KG1 (cell line): ENCODE data around the gene SMPD2.

ENCODE experiments used
- DNase-seq: peaks from one replicate; lab custom pipeline; 2025; lab: John Stamatoyannopoulos, UW

SMPD2 gene, protein sequence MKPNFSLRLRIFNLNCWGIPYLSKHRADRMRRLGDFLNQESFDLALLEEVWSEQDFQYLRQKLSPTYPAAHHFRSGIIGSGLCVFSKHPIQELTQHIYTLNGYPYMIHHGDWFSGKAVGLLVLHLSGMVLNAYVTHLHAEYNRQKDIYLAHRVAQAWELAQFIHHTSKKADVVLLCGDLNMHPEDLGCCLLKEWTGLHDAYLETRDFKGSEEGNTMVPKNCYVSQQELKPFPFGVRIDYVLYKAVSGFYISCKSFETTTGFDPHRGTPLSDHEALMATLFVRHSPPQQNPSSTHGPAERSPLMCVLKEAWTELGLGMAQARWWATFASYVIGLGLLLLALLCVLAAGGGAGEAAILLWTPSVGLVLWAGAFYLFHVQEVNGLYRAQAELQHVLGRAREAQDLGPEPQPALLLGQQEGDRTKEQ

DNA sequence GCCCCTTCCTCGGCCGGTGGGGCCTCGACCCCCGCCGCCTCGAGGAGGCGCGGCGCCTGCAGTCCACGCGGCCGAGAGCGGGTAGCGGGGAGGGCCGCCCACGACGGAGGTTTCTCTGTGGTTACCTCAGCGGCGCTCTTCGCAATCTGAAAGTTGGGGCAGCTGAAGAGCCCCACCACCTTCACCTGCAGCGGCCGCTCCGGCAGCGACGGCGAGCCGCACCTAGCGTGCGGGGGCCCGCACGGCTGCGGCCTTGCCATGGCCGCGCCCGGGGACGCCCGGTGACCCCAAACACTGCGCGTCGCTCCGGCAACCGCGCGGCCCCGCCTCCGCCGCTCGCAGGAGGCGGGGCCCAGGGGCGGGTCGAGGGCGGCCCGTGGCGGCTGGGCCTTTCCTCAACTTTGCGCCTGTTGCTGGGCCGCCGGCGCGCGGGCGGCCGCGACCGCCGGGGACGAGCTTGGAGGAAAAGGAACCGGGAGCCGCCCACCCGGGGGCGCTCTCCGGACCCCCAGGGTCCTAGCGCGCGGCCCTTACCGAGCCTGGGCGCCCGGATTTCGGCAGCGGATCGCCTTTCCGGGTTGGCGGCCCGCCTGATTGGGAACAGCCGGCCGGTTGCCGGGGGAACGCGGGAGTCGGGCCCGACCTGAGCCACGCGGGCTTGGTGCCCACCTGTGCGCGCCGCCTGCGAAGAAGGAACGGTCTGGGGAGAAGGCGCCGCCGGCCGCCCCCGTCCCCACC lies at the start of gene SMPD2, which contains the start of gene PPIL6:
Gene SMPD2, plus strand, starts transcription at position 394 of the 738 bp plus-strand sequence. CDS start 398 bp downstream, outside the sequence.
Gene PPIL6, minus strand, starts transcription at position 298 of the 738 bp plus-strand sequence. Its CDS starts 38 bp downstream, at position 260.
- peak; percentile 75 for DNase-seq

DNA sequence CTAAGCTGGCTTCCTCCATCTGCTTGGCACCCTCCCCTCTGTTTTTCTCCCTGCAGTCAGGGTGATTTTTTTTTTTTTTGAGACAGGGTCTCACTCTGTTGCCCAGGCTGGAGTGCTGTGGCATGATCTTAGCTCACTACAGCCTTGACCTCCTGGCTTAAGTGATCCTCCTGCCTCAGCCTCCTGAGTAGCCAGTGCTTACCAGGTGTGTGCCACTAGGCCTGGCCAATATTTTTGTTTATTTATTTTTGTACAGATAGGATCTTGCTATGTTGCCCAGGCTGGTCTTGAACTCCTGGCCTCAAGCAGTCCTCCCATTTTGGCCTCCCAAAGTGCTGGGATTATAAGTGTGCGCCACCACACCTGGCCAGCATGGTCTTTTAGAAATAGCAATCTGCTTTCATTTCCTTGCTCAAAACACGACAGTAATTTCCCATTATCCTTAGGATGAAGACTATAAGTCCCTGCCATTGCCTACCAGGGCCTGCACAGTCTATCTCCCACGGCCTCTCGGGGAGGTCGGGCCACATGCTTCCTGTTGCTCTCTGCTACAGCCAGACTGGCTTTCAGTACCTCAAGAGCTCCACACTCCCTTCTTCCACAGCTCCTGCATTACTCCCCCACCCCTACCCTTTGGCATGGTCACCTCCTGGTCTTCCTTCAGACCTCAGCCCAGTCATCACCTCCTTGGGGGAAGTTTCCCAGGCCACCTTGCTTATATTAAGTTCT lies 47.2 kb upstream of the SMPD2 start:
- no peak for DNase-seq

DNA sequence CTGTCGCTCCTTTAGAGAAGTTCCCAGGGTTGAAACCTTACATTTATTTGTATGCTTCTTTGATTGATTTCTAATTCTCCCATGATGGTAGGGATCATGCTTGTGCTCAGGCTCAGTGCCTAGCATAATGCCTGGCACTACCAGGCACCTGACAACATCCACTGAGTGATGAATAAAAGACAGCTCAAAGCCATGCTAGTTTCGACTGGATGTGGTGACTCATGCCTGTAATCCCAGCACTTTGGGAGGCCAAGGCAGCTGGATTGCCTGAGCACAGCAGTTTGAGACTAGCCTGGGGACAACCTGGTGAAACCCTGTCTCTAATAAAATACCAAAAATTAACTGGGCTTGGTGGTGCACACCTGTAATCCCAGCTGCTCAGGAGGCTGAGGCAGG lies 46.6 kb upstream of the SMPD2 start:
- no peak for DNase-seq

DNA sequence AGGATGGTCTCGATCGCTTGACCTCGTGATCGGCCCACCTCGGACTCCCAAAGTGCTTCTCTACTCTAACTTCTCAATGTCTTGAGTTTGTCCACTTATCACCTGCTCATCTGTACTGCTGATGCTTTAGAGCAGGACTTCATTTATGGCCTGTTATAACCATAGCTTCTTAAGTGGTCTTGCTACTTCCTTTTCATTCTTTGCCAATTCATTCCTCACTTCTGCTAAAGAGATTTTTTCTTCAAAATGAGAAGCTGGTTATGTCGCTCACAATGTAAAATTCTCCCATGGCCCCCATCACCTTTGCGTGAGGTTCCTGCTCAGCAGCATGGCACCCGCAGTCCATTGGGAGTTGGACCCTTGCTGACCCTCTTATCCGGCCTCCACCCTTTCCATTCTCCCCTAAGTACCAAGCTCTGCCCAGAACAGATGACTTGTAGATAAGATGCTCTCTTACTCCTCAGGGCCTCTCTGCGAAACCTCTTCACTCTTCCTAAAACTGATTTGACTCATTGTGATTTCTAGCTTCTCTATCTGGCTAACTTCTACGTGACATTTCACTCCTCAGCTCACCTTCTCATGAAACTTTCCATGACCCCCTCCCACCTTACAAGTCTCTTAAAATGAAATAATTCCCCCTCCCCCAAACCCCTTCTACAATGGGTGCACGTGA lies 44.3 kb upstream of the SMPD2 start:
- no peak for DNase-seq

DNA sequence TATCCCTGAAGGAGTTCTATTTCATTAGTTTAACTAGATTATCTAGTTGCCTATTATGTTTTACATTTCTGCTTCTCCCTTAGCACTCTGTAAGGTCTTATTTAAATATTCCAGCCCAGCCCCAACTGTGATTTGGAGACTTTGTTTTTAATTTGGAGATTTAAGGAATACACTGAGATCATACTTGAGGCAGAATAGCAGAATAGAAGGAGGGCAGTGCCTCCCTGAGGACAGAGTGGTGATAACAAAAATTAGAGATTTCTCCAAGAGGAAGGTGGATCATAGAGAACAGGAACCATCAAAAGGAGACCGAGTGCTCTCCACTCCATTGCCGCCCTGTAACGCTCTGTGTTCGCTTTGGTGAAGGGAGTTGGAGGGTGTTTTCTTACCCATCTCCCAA lies 43.5 kb upstream of the SMPD2 start:
- DNase-seq = no peak

DNA sequence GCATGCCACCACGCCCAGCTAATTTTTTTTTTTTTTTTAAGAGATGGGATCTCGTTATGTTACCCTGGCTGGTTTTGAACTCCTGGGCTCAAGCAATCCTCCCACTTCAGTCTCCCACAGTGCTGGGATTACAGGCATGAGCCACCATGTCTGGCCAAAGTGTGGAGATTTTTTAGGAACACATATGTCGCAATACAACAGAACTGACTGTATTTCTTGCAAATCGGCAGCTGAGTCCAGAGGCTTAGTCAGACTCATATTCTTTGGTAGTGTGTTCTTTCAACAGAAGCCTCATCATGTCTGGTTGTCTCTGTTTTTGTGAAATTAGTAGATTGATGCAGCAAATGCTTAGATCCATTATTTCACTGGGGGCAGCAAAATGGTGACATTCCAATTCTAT lies 34.3 kb upstream of the SMPD2 start:
- no peak for DNase-seq

DNA sequence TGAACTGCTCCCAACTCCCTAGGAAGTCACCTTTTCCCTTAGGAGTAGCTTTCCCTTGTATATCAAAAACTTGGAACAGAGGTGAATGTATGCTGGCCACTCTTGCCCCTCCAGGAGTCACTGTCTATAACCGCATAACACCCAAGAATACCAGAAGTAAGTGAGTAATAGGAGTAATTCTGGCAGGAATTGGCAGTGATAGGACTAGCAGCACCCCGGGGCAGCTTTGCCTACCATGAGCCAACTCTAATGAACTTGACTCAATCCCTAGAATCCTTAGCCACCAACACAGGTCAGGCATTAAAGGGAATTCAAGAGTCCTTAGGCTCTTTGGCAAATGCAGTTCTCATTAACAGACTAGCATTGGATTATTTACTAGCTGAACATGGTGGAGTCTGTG lies 29.5 kb upstream of the SMPD2 start:
- DNase-seq = no peak

DNA sequence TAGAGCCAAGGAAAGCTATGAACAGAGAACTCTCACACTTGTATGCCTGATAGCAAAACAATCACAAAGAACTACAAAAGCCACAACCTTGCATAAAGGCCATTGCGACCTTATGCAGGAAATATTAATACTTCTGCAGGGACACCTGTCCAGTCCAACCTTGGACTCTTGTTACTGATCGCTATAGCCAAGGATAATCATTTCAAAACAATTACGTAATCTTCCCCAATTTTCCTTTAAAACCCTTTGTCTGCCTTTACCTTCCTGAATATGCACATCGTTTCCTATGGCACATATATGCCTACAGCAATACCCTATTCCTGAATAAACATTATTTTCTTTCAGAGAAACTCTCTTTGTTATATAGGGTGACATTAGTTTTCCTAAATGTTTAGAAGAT lies 22.9 kb upstream of the SMPD2 start:
- no peak for DNase-seq

DNA sequence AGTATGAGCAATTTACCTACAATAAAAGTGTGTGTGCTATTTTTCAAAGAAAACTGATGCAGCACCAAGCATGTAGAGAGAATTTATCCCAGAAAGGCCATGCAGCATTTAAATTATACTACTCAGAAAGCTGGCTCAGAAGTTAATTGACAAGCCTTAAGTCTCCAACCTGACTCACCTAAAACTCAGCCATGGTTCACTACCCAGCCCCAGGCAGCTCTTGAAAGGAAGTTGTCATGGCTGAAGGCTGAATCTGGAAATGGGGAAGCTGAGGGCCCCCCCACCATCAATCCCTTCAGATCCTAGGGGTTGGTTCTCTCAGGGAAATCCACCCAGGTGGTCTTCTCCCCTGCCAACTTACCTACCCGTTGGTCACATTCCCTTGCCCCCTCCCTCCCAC lies 19.8 kb upstream of the SMPD2 start:
- no peak for DNase-seq

DNA sequence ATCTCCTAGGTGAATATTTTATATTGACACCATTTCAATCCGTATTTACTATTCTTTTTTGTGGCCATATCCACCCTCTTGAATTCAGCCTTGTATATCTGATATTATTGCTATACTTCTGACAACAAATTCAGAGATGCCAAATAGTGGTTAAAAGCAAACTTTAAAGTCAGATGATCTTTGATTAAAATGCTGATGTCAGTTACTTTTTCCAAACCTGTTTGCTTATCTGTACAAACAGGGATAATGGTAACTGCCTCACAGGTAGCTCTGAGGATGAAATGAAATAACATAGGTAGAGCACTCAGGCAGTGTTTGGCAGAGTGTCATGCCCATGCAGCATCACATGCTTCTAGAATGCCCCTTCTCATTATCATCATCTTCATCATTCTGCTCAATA lies 19.3 kb upstream of the SMPD2 start:
- no peak for DNase-seq

DNA sequence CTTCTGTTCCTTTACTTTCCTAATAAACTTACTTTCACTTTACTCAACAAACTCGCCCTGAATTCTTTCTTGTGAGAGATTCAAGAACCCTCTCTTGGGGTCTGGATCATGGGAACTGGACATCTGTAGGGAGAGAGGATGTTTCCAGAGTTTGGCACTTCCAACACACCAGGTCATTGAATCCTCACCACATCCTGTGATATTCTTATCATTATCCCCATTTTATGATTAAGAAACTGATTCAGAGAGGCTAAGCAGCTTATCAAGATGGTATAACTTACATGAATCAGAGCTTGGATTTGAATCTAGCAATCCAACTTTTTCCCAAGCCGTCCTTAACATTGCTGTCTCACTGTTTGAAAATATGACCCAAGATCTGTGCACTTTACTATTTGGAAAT lies 15.6 kb upstream of the SMPD2 start:
- no peak for DNase-seq

DNA sequence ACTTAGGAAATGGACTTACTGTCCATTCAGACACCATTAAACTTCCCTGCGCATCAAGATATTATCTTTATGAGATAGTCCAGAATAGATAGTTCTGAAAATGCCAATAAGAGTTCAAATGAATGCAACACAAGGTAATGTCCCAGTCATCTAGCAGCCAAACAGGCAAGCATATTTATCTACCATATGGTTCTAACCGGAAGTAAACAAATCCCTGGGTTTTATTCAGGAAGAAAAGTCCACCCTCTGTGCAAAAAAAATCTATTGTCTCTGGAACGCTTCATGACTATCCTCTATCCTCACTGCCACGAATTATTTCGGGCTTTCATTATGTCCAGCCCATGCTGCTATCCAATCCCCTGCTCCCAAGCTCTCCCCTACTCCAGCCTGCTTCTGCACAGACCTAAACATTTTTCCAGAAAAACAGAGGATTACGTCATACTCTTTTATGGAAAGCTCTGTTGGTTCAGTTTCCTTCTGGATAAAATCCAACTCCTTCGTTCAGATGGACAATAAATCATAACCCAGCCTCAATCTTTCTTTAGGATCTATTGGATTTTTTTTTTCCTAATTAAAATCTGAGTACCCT lies 11.5 kb upstream of the SMPD2 start:
- no peak for DNase-seq

DNA sequence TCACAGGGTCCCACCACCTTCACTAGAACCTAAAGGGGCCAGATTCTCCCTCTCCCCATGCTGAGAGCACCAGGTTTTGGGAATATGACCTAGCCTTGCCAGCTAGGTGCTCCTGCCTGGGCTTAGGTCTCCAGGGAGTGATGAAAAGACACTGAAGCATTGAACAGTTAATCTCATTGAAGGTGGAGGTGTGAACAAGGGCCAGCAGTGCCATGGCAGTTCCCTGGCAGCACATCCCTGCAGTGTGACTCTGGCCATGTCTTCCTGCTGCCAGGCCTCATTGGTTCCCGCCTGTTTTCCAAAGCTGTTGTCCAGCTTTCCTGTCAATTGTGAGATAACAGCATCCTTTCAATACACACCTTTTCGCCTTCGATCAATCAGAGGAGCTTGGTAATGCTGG lies 11.0 kb upstream of the SMPD2 start:
- no peak for DNase-seq

DNA sequence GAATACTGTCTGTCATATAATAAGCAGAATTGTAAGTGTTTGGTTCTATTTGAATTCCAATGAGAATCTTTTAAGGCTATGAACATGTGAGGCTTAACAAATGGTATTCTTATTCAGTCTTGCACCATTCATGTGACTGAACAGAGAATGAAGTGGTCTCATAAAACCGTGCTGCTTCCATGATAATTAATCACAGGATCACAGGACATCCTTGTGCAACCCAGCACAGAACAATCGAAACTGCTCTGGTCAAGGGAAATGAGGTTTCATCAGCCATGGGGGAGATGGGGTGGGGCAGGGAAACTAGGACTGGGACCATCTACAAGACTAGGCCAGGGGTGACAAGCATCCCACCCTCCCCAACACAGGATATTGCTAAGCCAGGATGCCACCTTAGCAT lies 6.1 kb upstream of the SMPD2 start:
- DNase-seq = no peak

DNA sequence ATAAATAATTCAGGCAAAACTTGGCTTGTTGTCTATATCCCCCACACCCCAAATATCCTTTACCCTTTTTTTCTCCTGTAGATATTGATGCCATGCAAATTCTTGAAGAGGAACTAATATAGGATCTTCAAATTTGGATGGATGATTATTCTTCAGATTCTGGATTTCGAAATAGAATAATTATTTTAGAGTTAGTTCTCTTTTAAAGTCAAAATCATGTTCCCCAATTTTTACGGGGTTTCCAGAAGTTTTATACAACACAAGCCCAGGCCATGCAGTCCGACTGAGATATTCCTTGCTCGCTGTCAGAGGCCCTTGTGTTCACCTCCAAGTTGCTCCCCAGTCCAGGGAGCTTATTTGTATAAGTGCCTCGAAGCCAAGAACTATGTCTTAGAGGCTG lies 4.5 kb upstream of the SMPD2 start:
- DNase-seq = no peak

DNA sequence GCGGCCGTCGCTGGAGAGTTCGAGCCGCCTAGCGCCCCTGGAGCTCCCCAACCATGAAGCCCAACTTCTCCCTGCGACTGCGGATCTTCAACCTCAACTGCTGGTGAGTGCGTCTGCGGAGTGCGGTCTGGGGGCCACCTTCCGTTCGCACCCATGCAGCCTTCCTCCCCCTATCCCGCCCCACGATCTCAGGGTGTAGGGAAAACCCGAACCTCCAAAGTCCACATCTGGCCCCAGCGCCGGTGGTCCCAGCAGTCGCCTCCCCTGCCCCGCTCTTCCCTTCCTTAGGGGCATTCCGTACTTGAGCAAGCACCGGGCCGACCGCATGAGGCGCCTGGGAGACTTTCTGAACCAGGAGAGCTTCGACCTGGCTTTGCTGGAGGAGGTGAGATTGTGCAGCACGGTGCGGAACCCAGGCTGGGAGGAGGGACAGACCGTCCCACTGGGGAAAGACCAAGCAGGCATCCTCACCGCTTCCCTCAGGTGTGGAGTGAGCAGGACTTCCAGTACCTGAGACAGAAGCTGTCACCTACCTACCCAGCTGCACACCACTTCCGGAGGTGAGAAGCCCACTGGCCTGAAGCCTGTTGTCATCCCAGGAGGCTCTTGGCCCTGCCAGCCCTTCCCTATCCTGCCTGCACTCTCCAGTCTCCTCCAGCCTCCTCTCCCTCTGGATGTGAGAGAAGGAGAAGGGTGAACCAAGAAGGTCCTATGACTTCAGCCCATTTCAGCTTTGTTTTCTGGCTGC lies 719 bp downstream of the SMPD2 start:
- DNase-seq = peak; percentile 62

DNA sequence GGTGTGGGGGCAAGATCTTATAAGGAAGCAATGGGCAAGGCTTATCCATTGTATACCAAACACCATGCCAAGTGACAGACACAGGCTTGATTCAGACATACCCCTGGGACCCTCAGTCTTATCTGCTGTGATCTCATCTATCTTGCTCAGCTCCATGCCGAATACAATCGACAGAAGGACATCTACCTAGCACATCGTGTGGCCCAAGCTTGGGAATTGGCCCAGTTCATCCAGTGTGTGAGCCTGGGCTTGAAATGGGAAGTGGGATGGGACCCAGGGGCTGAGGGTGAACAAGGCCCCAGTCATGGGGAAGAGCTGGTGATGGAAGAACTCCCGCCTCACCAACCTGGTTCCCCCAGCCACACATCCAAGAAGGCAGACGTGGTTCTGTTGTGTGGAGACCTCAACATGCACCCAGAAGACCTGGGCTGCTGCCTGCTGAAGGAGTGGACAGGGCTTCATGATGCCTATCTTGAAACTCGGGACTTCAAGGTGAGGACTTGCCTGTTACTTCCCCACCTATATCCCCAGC lies 1.9 kb downstream of the SMPD2 start:
- no peak for DNase-seq

DNA sequence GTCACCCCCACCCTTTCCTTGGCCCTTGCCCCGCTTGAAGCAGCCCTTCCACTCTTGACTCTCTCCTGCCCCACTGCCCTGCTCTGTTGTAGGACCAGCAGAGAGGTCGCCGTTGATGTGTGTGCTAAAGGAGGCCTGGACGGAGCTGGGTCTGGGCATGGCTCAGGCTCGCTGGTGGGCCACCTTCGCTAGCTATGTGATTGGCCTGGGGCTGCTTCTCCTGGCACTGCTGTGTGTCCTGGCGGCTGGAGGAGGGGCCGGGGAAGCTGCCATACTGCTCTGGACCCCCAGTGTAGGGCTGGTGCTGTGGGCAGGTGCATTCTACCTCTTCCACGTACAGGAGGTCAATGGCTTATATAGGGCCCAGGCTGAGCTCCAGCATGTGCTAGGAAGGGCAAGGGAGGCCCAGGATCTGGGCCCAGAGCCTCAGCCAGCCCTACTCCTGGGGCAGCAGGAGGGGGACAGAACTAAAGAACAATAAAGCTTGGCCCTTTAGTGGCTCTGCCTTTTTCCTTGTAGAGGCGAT lies 3.0 kb downstream of the SMPD2 start:
- no peak for DNase-seq

DNA sequence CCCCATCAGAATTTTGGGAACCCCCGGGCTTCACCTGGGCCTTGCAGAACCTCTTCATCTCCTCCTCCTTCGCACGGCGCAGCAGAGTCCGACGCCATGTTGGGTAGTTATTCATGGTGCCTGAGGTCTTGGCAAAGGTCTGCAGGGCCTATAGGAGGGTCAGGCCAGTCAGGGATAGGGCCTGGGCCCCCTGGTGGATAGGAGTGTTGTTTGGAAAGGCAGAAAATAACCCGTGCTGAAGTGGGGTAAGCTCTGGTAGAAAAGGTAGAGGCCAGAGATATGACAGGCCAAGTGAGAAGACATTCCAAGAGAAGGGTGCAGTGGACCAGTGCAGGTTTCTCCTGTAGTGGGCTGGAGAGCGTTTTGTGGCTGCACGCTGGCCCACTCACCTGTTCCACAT lies 4.9 kb downstream of the SMPD2 start:
- no peak for DNase-seq

DNA sequence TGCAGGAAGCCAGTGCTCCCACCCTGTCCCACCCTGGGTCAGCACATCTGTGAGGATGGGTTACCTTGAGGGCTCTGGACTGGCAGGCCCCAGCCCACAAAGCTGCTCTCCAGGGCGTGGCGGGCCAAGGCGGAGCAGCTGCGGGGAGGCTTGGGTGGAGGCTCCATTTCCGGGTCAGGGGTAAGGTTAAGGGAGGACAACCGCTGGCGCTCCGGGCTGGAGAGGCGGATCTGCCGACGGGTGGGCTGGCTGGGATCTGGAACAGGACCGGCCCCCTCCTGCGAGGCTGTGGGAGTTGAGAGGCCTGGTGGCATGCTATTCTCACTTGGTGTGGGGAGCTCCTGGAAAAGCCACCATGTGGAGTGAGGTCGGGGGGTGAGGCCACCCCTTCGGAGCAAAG lies 5.5 kb downstream of the SMPD2 start:
- no peak for DNase-seq

DNA sequence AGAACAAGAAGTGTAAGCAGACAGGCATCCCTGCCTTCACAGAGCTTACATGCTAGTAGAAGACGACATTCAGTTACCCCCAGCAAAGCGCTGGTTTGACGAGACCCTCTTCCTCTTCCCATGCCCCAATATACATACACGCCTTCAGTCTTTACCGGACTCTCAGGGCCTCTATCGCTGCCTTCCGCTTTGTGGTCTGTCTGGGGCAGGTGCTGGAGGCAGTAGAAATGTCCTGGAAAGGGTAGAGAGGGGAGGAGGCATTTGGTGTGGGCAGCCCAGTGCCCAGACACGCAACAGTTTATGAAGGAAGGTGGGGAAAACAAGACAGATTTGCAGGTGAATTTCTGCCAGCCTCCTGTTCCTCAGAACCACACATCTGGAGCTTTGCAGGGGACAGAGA lies 6.0 kb downstream of the SMPD2 start:
- DNase-seq = no peak
